ENCODE results near the gene KCTD10.

The KCTD10 gene

GRCh38 chr12:109461049-109461845 is 15.9 kb downstream of the KCTD10 start:
- no peaks in the 10 kb centered on the region for H3K9me3 ChIP-seq (ENCODE audit: low read length)
- H3K4me2 ChIP-seq (ENCODE audit: low read length), result no peak overlapping the region
- H2AFZ ChIP-seq (ENCODE audit: low read length), result no peak overlapping the region
- H3K4me3 ChIP-seq (ENCODE audit: low read depth, low read length, poor library complexity, severe bottlenecking), result no peak overlapping the region
- no peak overlapping the region for H3K9ac ChIP-seq (ENCODE audit: low read length)
- H3K9me2 ChIP-seq (ENCODE audit: low read depth, low read length), result no peaks in the 10 kb centered on the region
- TF ChIP-seq EZH2 (IDR thresholded peaks at IDR 0.05; ENCODE audit: borderline replicate concordance, low read length) (no peak), CTCF (IDR thresholded peaks at IDR 0.05; ENCODE audit: low read length) (no peak)
- no peaks in the 10 kb centered on the region for H4K20me1 ChIP-seq (ENCODE audit: insufficient read depth, low read length)
- no peaks in the 10 kb centered on the region for H3F3A ChIP-seq (ENCODE audit: insufficient read depth, low read length)
- no peaks in the 10 kb centered on the region for H3K27me3 ChIP-seq (ENCODE audit: insufficient read depth, low read length)
- peaks cover 12% of the 10 kb centered on the region for H3K4me1 ChIP-seq (ENCODE audit: insufficient read depth, low read length, severe bottlenecking)
- H3K79me2 ChIP-seq (ENCODE audit: insufficient read depth, low read length), result no peaks in the 10 kb centered on the region
- peaks cover 17% of the 10 kb centered on the region; the same call in 1 of the 2 replicates for H3K36me3 ChIP-seq (ENCODE audit: insufficient read depth, low read length)
- H3K27ac ChIP-seq (ENCODE audit: low read depth, low read length, poor library complexity, severe bottlenecking), result peak overlapping the region; percentile 41

- Histone ChIP-seq H3K4me1 (ENCODE audit: insufficient read depth, low read length, severe bottlenecking) (peaks cover 12% of the 10 kb centered on the region), H4K20me1 (ENCODE audit: insufficient read depth, low read length) (no peaks in the 10 kb centered on the region), H3K36me3 (ENCODE audit: insufficient read depth, low read length) (peaks cover 23% of the 10 kb centered on the region; the same call in 1 of the 2 replicates), H3K4me3 (ENCODE audit: low read depth, low read length, poor library complexity, severe bottlenecking) (no peak overlapping the region), H3K9me2 (ENCODE audit: low read depth, low read length) (no peaks in the 10 kb centered on the region), H3K27me3 (ENCODE audit: insufficient read depth, low read length) (no peaks in the 10 kb centered on the region), H3K79me2 (ENCODE audit: insufficient read depth, low read length) (no peaks in the 10 kb centered on the region), H3K27ac (ENCODE audit: low read depth, low read length, poor library complexity, severe bottlenecking) (no peak overlapping the region), H3K9ac (ENCODE audit: low read length) (no peak overlapping the region), H2AFZ (ENCODE audit: low read length) (no peak overlapping the region), H3K4me2 (ENCODE audit: low read length) (no peak overlapping the region), H3F3A (ENCODE audit: insufficient read depth, low read length) (no peaks in the 10 kb centered on the region), H3K9me3 (ENCODE audit: low read length) (no peaks in the 10 kb centered on the region)
- TF ChIP-seq CTCF (IDR thresholded peaks at IDR 0.05; ENCODE audit: low read length), result no peak
- TF ChIP-seq EZH2 (IDR thresholded peaks at IDR 0.05; ENCODE audit: borderline replicate concordance, low read length), result no peak
Measured at GRCh38 chr12:109460538-109460937, 16.6 kb downstream of the KCTD10 start.

GRCh38 chr12:109459247-109459646 is 17.9 kb downstream of the KCTD10 start:
- H3K4me3 ChIP-seq (ENCODE audit: low read depth, low read length, poor library complexity, severe bottlenecking), result no peak overlapping the region
- H3K36me3 ChIP-seq (ENCODE audit: insufficient read depth, low read length), result peaks cover 25% of the 10 kb centered on the region; the same call in 1 of the 2 replicates

More at GRCh38 chr12:109459247-109459646, 17.9 kb downstream of the KCTD10 start:
- no peaks in the 10 kb centered on the region for H3K27me3 ChIP-seq (ENCODE audit: insufficient read depth, low read length)
- peaks cover 12% of the 10 kb centered on the region for H3K4me1 ChIP-seq (ENCODE audit: insufficient read depth, low read length, severe bottlenecking)
- no peak overlapping the region for H3K4me2 ChIP-seq (ENCODE audit: low read length)
- H3F3A ChIP-seq (ENCODE audit: insufficient read depth, low read length), result no peaks in the 10 kb centered on the region
- TF ChIP-seq CTCF (IDR thresholded peaks at IDR 0.05; ENCODE audit: low read length) (no peak), EZH2 (IDR thresholded peaks at IDR 0.05; ENCODE audit: borderline replicate concordance, low read length) (no peak)
- H4K20me1 ChIP-seq (ENCODE audit: insufficient read depth, low read length), result no peaks in the 10 kb centered on the region
- no peaks in the 10 kb centered on the region for H3K9me2 ChIP-seq (ENCODE audit: low read depth, low read length)
- no peak overlapping the region for H3K9ac ChIP-seq (ENCODE audit: low read length)
- H2AFZ ChIP-seq (ENCODE audit: low read length), result no peak overlapping the region
- H3K79me2 ChIP-seq (ENCODE audit: insufficient read depth, low read length), result no peaks in the 10 kb centered on the region
- H3K27ac ChIP-seq (ENCODE audit: low read depth, low read length, poor library complexity, severe bottlenecking), result no peak overlapping the region
- no peaks in the 10 kb centered on the region for H3K9me3 ChIP-seq (ENCODE audit: low read length)

Measured in OCI-LY1 (cell line).